SK-N-SH treated with all-trans-retinoic acid at 6 μM for 48 hours (cell line): ENCODE measurements around the gene DTWD1.

Experiments
- ATAC-seq: fragments of 200-7000 bp; cut with Tn5 transposase; 3 replicates; pipeline ENCODE4 v1.9.1; 2020; ENCODE audit warnings: mild to moderate bottlenecking, moderate library complexity
- ARNTL ChIP-seq: fragments of 450-650 bp; formaldehyde crosslinking; IDR thresholded peaks from 2 replicates; pipeline ENCODE4 v1.5.0; 2020; ENCODE audit warnings: low read depth, mild to moderate bottlenecking, moderate library complexity, borderline replicate concordance
- BACH2 ChIP-seq: fragments of 250-450 bp; sonication (Bioruptor Pico); IDR thresholded peaks from 2 replicates; pipeline ENCODE4 v1.9.0; 2021; ENCODE audit warnings: mild to moderate bottlenecking, borderline replicate concordance
- CSDC2 ChIP-seq: fragments of 250-450 bp; sonication (Bioruptor Pico); IDR thresholded peaks from 2 replicates; pipeline ENCODE4 v1.5.0; 2020; ENCODE audit warnings: mild to moderate bottlenecking, moderate library complexity
- ESRRG ChIP-seq: fragments of 250-450 bp; sonication (Bioruptor Pico); IDR thresholded peaks from 2 replicates; pipeline ENCODE4 v1.6.1; 2021; ENCODE audit warnings: mild to moderate bottlenecking
- GLIS3 ChIP-seq: fragments of 250-450 bp; sonication (Bioruptor Pico); IDR thresholded peaks from 2 replicates; pipeline ENCODE4 v1.5.0; 2020; ENCODE audit warnings: mild to moderate bottlenecking, moderate library complexity
- ISL1 ChIP-seq: fragments of 250-450 bp; sonication (Bioruptor Pico); IDR thresholded peaks from 2 replicates; pipeline ENCODE4 v2.1.2; 2022; ENCODE audit warnings: mild to moderate bottlenecking, moderate library complexity
- OSR1 ChIP-seq: fragments of 250-450 bp; sonication (Bioruptor Pico); IDR thresholded peaks from 2 replicates; pipeline ENCODE4 v1.8.0; 2022; ENCODE audit warnings: moderate library complexity, mild to moderate bottlenecking, inconsistent platforms
- PPARA ChIP-seq: fragments of 250-450 bp; sonication (Bioruptor Pico); IDR thresholded peaks from 2 replicates; pipeline ENCODE4 v1.5.0; 2020; ENCODE audit warnings: mild to moderate bottlenecking, borderline replicate concordance
- RARB ChIP-seq: fragments of 250-450 bp; sonication (Bioruptor Pico); IDR thresholded peaks from 2 replicates; pipeline ENCODE4 v1.8.0; 2021; ENCODE audit warnings: mild to moderate bottlenecking, moderate library complexity
- SNAI2 ChIP-seq: fragments of 250-450 bp; sonication (Bioruptor Pico); IDR thresholded peaks from 2 replicates; pipeline ENCODE4 v1.5.0; 2020; ENCODE audit warnings: mild to moderate bottlenecking, moderate library complexity
- TCF4 ChIP-seq: fragments of 250-450 bp; sonication (Bioruptor Pico); IDR thresholded peaks from 2 replicates; pipeline ENCODE4 v1.8.0; 2021; ENCODE audit warnings: mild to moderate bottlenecking, moderate library complexity, borderline replicate concordance
- TOX ChIP-seq: fragments of 250-450 bp; sonication (Bioruptor Pico); IDR thresholded peaks from 2 replicates; pipeline ENCODE4 v1.8.0; 2021; ENCODE audit warnings: mild to moderate bottlenecking, moderate library complexity, borderline replicate concordance
- ZC3H10 ChIP-seq: fragments of 250-450 bp; sonication (Bioruptor Pico); IDR thresholded peaks from 2 replicates; pipeline ENCODE4 v1.5.1; 2021; ENCODE audit warnings: mild to moderate bottlenecking, moderate library complexity
- ZFP3 ChIP-seq: fragments of 250-450 bp; sonication (Bioruptor Pico); IDR thresholded peaks from 2 replicates; pipeline ENCODE4 v1.5.0; 2020; ENCODE audit warnings: mild to moderate bottlenecking, moderate library complexity
- ZFP30 ChIP-seq: fragments of 450-650 bp; formaldehyde crosslinking; IDR thresholded peaks from 2 replicates; pipeline ENCODE4 v1.5.0; 2022; ENCODE audit warnings: mild to moderate bottlenecking, moderate library complexity
- ZNF565 ChIP-seq: fragments of 450-650 bp; formaldehyde crosslinking; conservative IDR thresholded peaks from 2 replicates; pipeline ENCODE4 v1.5.0; 2020; ENCODE audit warnings: low read depth, mild to moderate bottlenecking, moderate library complexity
- ZNF70 ChIP-seq: fragments of 450-650 bp; formaldehyde crosslinking; IDR thresholded peaks from 2 replicates; pipeline ENCODE4 v1.5.0; 2020; ENCODE audit warnings: mild to moderate bottlenecking, moderate library complexity
- ZNF8 ChIP-seq: fragments of 450-650 bp; formaldehyde crosslinking; IDR thresholded peaks from 2 replicates; pipeline ENCODE4 v1.5.0; 2020; ENCODE audit warnings: mild to moderate bottlenecking, moderate library complexity
- TF ChIP-seq, protein P1 (sequence below): fragments of 250-450 bp; sonication (Bioruptor Pico); IDR thresholded peaks from 2 replicates; pipeline ENCODE4 v1.5.1; 2021; ENCODE audit warnings: mild to moderate bottlenecking, moderate library complexity
- TF ChIP-seq, protein P2 (sequence below): fragments of 250-450 bp; sonication (Bioruptor Pico); IDR thresholded peaks from 2 replicates; pipeline ENCODE4 v1.5.1; 2020; ENCODE audit warnings: low read depth, mild to moderate bottlenecking, moderate library complexity
- TF ChIP-seq, protein P3 (sequence below): fragments of 250-450 bp; sonication (Bioruptor Pico); IDR thresholded peaks from 2 replicates; pipeline ENCODE4 v1.8.0; 2021; ENCODE audit warnings: low read depth, mild to moderate bottlenecking, moderate library complexity, borderline replicate concordance
- TF ChIP-seq, protein P4 (sequence below): fragments of 250-450 bp; sonication (Bioruptor Pico); IDR thresholded peaks from 2 replicates; pipeline ENCODE4 v1.5.0; 2020; ENCODE audit warnings: mild to moderate bottlenecking, moderate library complexity
- TF ChIP-seq, protein P5 (sequence below): fragments of 250-450 bp; sonication (Bioruptor Pico); IDR thresholded peaks from 2 replicates; pipeline ENCODE4 v1.8.0; 2020; ENCODE audit warnings: mild to moderate bottlenecking, moderate library complexity, borderline replicate concordance

Gene DTWD1

DNA sequence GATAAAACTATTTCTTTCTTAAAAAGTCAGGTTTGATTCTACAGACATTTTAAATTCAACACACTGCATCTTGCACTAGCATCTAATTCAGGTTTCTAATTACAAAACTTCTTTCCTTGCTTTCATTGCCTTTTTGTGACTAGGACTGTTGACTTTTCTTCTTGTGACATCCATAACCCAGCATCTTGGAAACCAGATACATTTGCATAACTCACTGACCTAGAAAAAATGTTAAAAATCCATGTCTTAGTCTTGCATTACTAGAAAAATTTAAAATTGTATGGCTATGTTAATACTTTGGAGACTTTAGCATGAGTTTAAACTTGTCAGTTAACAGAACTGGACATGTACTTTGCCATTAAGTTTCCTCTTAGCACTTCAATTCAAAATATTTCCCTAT, 72.7 kb downstream of the DTWD1 start (continued):
- TF ChIP-seq, protein P1, sequence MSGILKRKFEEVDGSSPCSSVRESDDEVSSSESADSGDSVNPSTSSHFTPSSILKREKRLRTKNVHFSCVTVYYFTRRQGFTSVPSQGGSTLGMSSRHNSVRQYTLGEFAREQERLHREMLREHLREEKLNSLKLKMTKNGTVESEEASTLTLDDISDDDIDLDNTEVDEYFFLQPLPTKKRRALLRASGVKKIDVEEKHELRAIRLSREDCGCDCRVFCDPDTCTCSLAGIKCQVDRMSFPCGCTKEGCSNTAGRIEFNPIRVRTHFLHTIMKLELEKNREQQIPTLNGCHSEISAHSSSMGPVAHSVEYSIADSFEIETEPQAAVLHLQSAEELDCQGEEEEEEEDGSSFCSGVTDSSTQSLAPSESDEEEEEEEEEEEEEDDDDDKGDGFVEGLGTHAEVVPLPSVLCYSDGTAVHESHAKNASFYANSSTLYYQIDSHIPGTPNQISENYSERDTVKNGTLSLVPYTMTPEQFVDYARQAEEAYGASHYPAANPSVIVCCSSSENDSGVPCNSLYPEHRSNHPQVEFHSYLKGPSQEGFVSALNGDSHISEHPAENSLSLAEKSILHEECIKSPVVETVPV (CRISPR knock-in tag), result no peak
- no peak for TF ChIP-seq ZFP3 (CRISPR knock-in tag)
- no peak for TF ChIP-seq TOX (CRISPR knock-in tag)
- no peak for TF ChIP-seq SNAI2 (CRISPR knock-in tag)
- no peak for TF ChIP-seq ARNTL
- TF ChIP-seq, all 23 proteins: peak for 0

DNA sequence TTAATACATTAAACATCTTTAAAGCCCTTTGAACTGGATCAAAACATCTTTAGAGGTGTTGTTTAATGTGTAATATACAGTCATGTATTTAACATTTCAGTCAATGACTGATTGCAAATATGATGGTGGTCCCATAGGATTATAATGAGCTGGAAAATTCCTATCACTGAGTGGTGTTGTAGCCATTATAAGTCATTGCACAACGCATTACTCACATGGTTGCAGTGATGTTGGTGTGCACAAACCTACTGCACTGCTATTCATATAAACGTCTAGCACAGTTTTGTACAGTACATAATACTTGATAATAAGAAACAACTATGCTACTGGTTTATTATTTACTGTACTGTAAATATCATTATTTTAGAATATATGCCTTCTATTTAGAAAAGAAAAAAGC, 75.6 kb downstream of the DTWD1 start:
- no peak for ATAC-seq
- no peak for TF ChIP-seq ESRRG
- TF ChIP-seq ZFP30, result no peak
- TF ChIP-seq CSDC2, result no peak
- TF ChIP-seq ARNTL, result no peak
- no peak for TF ChIP-seq ZFP3 (CRISPR knock-in tag)
- no peak for TF ChIP-seq RARB (CRISPR knock-in tag)
- TF ChIP-seq, protein P2, sequence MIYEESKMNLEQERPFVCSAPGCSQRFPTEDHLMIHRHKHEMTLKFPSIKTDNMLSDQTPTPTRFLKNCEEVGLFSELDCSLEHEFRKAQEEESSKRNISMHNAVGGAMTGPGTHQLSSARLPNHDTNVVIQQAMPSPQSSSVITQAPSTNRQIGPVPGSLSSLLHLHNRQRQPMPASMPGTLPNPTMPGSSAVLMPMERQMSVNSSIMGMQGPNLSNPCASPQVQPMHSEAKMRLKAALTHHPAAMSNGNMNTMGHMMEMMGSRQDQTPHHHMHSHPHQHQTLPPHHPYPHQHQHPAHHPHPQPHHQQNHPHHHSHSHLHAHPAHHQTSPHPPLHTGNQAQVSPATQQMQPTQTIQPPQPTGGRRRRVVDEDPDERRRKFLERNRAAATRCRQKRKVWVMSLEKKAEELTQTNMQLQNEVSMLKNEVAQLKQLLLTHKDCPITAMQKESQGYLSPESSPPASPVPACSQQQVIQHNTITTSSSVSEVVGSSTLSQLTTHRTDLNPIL, result no peak
- no peak for TF ChIP-seq ISL1 (CRISPR knock-in tag)
- TF ChIP-seq, protein P3, sequence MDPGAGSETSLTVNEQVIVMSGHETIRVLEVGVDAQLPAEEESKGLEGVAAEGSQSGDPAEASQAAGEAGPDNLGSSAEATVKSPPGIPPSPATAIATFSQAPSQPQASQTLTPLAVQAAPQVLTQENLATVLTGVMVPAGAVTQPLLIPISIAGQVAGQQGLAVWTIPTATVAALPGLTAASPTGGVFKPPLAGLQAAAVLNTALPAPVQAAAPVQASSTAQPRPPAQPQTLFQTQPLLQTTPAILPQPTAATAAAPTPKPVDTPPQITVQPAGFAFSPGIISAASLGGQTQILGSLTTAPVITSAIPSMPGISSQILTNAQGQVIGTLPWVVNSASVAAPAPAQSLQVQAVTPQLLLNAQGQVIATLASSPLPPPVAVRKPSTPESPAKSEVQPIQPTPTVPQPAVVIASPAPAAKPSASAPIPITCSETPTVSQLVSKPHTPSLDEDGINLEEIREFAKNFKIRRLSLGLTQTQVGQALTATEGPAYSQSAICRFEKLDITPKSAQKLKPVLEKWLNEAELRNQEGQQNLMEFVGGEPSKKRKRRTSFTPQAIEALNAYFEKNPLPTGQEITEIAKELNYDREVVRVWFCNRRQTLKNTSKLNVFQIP, result no peak
- no peak for TF ChIP-seq PPARA (CRISPR knock-in tag)
- no peak for TF ChIP-seq ZNF565 (CRISPR knock-in tag)
- TF ChIP-seq ZC3H10, result no peak
- TF ChIP-seq, protein P4, sequence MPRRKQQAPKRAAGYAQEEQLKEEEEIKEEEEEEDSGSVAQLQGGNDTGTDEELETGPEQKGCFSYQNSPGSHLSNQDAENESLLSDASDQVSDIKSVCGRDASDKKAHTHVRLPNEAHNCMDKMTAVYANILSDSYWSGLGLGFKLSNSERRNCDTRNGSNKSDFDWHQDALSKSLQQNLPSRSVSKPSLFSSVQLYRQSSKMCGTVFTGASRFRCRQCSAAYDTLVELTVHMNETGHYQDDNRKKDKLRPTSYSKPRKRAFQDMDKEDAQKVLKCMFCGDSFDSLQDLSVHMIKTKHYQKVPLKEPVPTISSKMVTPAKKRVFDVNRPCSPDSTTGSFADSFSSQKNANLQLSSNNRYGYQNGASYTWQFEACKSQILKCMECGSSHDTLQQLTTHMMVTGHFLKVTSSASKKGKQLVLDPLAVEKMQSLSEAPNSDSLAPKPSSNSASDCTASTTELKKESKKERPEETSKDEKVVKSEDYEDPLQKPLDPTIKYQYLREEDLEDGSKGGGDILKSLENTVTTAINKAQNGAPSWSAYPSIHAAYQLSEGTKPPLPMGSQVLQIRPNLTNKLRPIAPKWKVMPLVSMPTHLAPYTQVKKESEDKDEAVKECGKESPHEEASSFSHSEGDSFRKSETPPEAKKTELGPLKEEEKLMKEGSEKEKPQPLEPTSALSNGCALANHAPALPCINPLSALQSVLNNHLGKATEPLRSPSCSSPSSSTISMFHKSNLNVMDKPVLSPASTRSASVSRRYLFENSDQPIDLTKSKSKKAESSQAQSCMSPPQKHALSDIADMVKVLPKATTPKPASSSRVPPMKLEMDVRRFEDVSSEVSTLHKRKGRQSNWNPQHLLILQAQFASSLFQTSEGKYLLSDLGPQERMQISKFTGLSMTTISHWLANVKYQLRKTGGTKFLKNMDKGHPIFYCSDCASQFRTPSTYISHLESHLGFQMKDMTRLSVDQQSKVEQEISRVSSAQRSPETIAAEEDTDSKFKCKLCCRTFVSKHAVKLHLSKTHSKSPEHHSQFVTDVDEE (CRISPR knock-in tag), result no peak
- no peak for TF ChIP-seq ZNF8 (CRISPR knock-in tag)
- TF ChIP-seq OSR1 (CRISPR knock-in tag), result no peak
- no peak for TF ChIP-seq TOX (CRISPR knock-in tag)
- no peak for TF ChIP-seq GLIS3 (CRISPR knock-in tag)
- TF ChIP-seq ZNF70, result no peak

DNA sequence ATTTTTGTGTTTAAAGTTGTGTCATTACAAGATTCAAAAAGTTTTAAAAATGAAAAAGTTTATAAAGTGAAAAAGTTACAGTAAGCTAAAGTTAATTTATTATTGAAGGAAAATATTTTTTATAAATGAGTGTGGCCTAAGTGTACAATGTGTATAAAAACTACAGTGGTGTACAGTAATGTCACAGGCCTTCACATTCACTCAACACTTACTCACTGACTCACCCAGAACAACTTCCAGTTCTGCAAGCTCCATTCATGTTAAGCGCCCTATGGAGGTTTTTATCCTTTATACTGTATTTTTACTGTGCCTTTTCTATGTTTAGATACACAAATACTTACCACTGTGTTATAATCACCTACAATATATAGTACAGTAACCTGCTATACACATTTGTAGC, 76.3 kb downstream of the DTWD1 start:
- no peak for ATAC-seq
- TF ChIP-seq RARB (CRISPR knock-in tag), result no peak
- no peak for TF ChIP-seq PPARA (CRISPR knock-in tag)
- TF ChIP-seq ZC3H10, result no peak
- TF ChIP-seq ARNTL, result no peak
- TF ChIP-seq ZFP30, result no peak
- TF ChIP-seq ZFP3 (CRISPR knock-in tag), result no peak
- TF ChIP-seq, protein P5, sequence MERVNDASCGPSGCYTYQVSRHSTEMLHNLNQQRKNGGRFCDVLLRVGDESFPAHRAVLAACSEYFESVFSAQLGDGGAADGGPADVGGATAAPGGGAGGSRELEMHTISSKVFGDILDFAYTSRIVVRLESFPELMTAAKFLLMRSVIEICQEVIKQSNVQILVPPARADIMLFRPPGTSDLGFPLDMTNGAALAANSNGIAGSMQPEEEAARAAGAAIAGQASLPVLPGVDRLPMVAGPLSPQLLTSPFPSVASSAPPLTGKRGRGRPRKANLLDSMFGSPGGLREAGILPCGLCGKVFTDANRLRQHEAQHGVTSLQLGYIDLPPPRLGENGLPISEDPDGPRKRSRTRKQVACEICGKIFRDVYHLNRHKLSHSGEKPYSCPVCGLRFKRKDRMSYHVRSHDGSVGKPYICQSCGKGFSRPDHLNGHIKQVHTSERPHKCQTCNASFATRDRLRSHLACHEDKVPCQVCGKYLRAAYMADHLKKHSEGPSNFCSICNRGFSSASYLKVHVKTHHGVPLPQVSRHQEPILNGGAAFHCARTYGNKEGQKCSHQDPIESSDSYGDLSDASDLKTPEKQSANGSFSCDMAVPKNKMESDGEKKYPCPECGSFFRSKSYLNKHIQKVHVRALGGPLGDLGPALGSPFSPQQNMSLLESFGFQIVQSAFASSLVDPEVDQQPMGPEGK (CRISPR knock-in tag), result no peak
- TF ChIP-seq, protein P2, result no peak
- TF ChIP-seq TCF4 (CRISPR knock-in tag), result no peak
- TF ChIP-seq, protein P3, result no peak
- no peak for TF ChIP-seq BACH2 (CRISPR knock-in tag)
- TF ChIP-seq CSDC2, result no peak
- TF ChIP-seq ISL1 (CRISPR knock-in tag), result no peak
- no peak for TF ChIP-seq ZNF70
- TF ChIP-seq SNAI2 (CRISPR knock-in tag), result no peak
- TF ChIP-seq, protein P4 (CRISPR knock-in tag), result no peak
- no peak for TF ChIP-seq OSR1 (CRISPR knock-in tag)
- no peak for TF ChIP-seq TOX (CRISPR knock-in tag)
